DMS114 treated with DMSO at 0.1 percent for 48 hours (cell line): ENCODE data around the gene CWC27.

Experiments used
- DNase-seq: peaks from one replicate; lab custom pipeline; 2025; ENCODE audit not compliant: unreplicated experiment; lab: John Stamatoyannopoulos, UW

The CWC27 gene, protein sequence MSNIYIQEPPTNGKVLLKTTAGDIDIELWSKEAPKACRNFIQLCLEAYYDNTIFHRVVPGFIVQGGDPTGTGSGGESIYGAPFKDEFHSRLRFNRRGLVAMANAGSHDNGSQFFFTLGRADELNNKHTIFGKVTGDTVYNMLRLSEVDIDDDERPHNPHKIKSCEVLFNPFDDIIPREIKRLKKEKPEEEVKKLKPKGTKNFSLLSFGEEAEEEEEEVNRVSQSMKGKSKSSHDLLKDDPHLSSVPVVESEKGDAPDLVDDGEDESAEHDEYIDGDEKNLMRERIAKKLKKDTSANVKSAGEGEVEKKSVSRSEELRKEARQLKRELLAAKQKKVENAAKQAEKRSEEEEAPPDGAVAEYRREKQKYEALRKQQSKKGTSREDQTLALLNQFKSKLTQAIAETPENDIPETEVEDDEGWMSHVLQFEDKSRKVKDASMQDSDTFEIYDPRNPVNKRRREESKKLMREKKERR

GRCh38 chr5:64768358-64769312, at the start of gene CWC27, which contains the start of gene SREK1IP1:
TSS of gene CWC27 (plus strand) at chr5:64768930. CDS start at chr5:64769147, 217 bp downstream.
TSS of gene SREK1IP1 (minus strand) at chr5:64768691. CDS start at chr5:64768517, 174 bp downstream.
- peak; percentile 89 for DNase-seq

DNA sequence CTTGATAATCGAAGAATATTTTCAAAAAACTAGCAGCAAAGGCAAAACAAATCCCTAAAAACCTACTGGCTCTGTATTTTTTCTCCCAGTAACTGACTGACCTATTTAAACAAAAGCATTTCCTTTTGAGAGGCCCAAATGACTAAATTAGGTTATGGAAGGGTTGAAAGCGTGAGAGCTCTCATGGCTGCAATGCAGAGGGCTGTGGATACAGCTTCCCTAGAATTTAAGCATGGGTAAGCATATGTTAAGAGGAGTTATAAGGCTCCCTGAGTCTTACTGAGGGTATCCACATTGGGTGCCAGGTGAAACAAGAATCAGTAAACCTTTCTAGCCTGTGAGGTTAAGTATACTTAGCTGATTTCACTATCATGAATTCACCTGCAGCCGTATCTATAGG, 46.1 kb upstream of the CWC27 start:
- DNase-seq, result no peak

GRCh38 chr5:64727150-64727549, 41.6 kb upstream of the CWC27 start:
- no peak for DNase-seq

- no peak for DNase-seq
Observed at GRCh38 chr5:64742411-64742810, 26.3 kb upstream of the CWC27 start.

GRCh38 chr5:64742821-64743220, 25.9 kb upstream of the CWC27 start:
- DNase-seq, result no peak

GRCh38 chr5:64744914-64745313, 23.8 kb upstream of the CWC27 start:
- DNase-seq, result no peak

GRCh38 chr5:64746446-64746845, 22.3 kb upstream of the CWC27 start:
- no peak for DNase-seq

- DNase-seq, result no peak
Observed at GRCh38 chr5:64749385-64749784, 19.3 kb upstream of the CWC27 start.

DNA sequence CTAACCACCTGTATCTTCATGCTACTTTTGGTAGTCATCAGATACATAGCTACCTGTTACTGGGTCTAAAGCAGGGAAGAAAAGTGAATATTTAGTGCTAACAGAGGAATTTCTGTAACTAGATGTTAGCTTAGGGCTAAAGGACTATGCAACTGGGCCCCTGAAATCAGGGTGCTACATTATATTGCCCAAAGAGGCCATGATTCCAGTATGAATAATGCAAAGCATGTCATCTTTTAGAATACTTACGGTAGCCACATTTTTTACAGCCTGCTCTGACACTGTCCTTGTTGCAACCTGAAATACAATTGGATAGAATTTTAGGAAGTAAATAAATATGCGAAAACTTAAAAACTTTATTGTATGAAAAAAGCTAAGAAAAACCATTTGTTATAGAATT, 14.7 kb upstream of the CWC27 start:
- DNase-seq, result no peak

DNA sequence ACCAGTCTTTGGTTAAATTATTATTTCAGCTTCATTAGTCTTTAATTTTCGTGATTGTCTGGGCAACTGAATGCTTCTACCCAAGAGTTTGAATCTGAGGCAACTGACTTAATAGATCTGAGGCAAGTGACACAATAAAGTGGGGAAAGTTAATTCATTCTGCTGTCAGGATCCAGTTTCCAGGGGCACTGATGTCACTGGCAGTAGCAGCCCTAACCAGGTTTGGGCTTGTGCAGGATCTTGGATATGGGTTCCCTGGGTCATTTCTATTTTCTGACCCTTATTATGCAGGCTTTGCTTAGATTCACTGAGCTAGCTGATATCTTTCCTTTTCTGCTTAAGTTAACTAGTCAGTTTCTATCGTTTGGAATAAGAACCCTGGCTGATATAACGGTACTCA, 9.8 kb upstream of the CWC27 start:
- DNase-seq, result no peak

- no peak for DNase-seq
Observed at GRCh38 chr5:64759960-64760660, 8.6 kb upstream of the CWC27 start.

DNA sequence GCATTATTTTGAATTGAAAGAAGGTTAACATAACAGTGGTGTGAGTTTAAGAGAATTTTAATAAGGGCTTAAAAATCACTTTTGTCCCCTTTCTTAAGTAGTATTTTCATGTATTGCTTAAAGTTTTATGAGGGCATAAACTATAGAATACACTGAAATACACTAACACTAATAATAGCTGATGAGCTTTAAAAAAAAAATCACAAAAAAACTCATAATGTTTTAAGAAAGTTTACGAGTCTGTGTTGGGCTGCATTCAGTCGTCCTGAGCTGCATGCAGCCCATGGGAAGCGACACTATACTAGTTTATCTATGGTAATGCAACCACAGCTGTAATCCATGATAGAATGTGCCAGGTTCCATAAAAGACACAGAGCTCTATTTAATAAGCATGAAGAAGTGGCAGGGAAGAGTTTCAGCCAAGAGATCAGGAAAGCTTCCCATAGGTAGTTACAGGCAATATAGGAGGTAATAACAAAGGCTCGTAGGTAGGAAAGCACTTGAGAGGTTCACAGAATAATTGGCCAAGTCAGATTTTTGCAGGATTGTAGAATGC, 4.7 kb upstream of the CWC27 start:
- no peak for DNase-seq

- no peak for DNase-seq
Observed at GRCh38 chr5:64765804-64766504, 2.8 kb upstream of the CWC27 start.

DNA sequence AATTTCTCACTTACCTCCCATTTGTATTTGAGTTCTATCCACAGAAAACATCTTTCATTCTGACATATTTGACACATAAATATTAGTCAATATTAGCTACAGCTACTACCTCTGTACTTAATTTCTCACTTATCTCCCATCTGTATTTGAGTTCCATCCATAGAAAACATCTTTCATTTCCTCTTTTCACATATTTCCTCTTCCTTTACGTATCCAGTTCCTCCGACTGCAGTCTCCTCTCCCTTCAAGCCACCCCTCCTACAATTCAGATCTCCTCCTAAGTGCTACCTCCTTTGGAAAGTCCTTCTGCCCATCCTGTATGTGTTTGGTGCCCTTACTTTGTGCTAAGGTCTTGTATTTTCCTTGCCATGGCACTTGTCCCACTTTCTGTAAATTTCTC, 1.8 kb upstream of the CWC27 start:
- no peak for DNase-seq

DNA sequence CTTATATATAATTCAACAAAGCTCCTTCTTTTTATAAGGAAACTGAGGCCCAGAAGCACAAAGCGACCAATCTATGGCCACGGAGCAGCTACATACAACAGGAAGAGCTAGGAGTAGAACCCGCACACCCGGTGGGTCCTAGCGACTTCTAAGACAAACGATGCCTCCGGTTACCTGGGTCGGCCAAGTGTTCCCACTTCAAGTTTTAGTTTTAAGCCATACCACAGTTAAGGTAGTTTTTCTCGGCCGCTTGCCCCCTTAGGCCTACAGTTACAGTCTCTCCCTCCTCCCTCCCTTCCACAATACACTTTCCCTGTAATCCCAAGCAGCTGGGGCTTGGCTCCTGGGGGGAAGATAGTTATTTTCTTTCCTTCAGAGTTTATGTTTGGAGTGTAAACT, 772 bp upstream of the CWC27 start:
- no peak for DNase-seq

- no peak for DNase-seq
Observed at GRCh38 chr5:64769855-64770254, 1.1 kb downstream of the CWC27 start.

DNA sequence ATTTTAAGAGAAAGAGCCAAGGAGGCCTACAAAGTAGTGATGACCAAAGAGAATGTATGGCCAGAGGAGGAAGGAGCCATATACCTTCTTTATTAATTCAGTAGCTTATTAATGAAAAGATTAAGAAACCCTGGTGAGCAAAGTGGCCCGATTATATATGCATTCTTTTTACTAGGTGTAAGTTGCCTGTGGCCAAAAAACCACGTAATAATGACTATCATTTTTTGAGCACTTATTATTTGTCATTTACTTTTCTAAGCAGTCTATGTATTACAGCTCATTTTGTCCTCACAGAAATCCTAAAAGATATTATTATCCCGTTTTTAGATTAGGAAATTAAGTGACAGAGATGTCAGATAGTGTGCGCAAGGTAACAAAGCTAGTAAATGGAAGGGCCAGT, 3.0 kb downstream of the CWC27 start:
- no peak for DNase-seq

DNA sequence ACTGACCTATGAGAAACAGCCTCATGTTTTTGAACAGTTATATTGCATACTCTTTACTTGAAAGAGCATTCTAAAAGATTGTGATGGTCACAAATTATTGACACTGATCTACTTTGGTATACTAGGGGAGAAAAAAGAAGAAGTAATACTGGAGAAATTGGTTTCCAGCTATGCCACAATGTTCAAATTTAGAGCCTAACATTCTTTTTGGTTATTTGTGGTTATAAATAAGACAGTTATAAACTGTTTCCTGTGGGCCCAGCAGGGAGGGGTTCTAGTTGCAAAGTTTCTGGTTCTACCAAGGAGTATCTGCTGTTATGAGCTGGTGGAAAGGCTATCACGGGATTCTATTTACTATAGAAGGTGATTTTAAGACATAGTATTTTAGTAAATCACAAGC, 4.8 kb downstream of the CWC27 start:
- DNase-seq, result no peak

- no peak for DNase-seq
Observed at GRCh38 chr5:64775291-64775690, 6.6 kb downstream of the CWC27 start.

GRCh38 chr5:64784451-64785025, 15.8 kb downstream of the CWC27 start:
- DNase-seq, result peak; percentile 63
